ENCODE results near the gene PDE6G.

DNA sequence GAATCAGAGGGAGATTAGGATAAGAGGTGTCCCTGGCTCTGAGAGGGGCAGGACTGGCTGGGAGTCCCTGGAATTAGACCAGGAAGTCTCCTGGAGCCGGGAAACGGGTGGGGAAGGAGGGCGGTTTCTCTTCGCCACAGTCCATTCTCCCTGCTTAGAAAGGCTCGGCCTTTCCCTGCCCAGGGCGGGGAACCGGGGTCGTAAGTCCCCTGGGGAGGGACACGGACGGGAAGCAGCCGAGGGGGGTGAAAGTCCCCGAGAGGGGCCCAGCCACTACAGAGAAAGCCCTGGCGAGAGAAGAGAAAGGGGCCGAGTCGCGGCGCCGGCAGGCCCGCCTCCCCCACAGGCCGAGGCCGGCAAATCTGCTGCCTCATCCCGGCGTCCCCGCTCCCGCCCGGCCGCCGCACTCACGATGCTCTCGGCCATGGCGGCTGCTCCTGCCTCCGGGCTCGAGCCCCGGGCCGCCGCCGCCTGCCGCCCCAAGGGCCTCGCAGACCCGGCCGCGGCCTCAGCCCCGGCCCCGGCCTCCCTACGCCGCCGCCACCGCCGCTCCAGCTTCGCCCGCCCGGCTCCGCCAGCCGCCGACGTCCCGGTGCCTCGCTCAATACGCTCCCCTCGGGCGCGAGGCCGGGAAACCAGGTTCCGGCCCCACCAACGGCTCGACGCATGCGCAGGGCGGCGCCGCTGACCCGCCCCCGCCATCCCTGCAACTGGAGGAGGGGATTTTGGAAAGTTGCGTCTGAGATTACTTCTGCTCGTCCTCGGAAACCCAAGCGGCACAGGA is 19.6 kb downstream of the PDE6G start, which contains the start of the genes NPLOC4 and TSPAN10:
- TF ChIP-seq CTCF (IDR thresholded peaks at IDR 0.05): no peak
- TF ChIP-seq POLR2A (IDR thresholded peaks at IDR 0.05): no peak
